ENCODE data around the gene HCN3. TPM values are rescaled to one million over a fixed set of nuclear protein-coding genes. Genes with fewer than 3 reads are reported as not detected.

Gene HCN3
- total and polyA plus RNA-seq, 2 of the 8 experiments (the other 6 are each of a cell fraction or from before 2014, with no cell fraction given), result 6.4 to 7.3 TPM

DNA sequence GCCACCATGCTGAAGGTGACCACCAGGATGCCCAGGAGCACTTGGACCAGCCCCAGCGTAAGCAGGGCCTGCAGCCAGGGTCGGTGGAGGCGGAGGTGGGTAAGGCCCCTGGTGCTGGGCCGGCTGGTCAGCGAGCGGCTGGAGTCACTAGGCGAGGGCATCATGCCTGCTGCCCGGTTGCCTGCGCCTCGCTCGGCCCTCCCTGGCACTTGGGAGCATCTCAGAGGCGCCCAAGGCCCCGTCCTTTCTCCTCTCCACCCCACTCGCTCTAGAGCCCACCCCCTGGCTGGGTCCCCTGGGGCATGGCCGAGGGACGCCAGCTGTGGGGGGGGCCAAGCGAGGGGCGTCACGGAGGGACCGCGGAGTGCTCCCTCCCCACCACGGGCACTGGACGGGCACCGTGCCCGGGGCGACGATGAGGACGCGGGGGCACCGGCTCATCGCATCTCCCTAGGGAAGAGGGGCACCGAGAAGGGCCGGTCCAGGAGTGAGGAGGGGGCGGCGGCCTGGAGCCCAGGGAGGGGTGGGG is 22.5 kb upstream of the HCN3 start:
- DNase-seq (ENCODE audit: low read depth in 1 of 2, low spot score in 2 of 2) (peak in 1 of 2 experiments; percentile 50), FAIRE-seq (no peak)
- peak overlapping the region in 2 of 4 experiments; percentile 14; a peak in 4 of 7 replicates for H3K9ac ChIP-seq (replicated peaks in 1 of 4; ENCODE audit: extremely low read depth in 1 of 4, low read depth in 3 of 4, low read length in 3 of 4)
- H3K27me3 ChIP-seq (replicated peaks in 1 of 4; ENCODE audit: control insufficient read depth in 3 of 4, extremely low read depth in 1 of 4, insufficient read depth in 3 of 4, low read length in 3 of 4), result no peaks in the 10 kb centered on the region
- peak overlapping the region; percentile 21 for H3K14ac ChIP-seq (ENCODE audit: insufficient read length)
- H4K20me1 ChIP-seq (replicated peaks in 1 of 2; ENCODE audit: control insufficient read depth in 1 of 2, insufficient read depth in 2 of 2, low read length in 2 of 2), result peaks cover 0 to 6% of the 10 kb centered on the region in 2 experiments
- TF ChIP-seq ASH2L (IDR thresholded peaks at IDR 0.05; ENCODE audit: low read length), result peak; percentile 6
- TF ChIP-seq, protein P1, sequence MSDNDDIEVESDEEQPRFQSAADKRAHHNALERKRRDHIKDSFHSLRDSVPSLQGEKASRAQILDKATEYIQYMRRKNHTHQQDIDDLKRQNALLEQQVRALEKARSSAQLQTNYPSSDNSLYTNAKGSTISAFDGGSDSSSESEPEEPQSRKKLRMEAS (IDR thresholded peaks at IDR 0.05), result 0 out of 2 replicates have a peak, but pooled peaks have one; percentile 16
- no peak for TF ChIP-seq NANOG (IDR thresholded peaks at IDR 0.05; ENCODE audit: insufficient read depth, low read depth, low read length, poor library complexity, severe bottlenecking)
- TF ChIP-seq SIN3A (conservative IDR thresholded peaks at IDR 0.05 in 1 of 2, IDR thresholded peaks at IDR 0.05 in 1 of 2; ENCODE audit: low read depth in 1 of 2, low read length in 2 of 2), result 0 out of 4 replicates have a peak, but pooled peaks of 1 of the 2 experiments have one; percentile 9
- TF ChIP-seq TAF7 (optimal IDR thresholded peaks at IDR 0.05; ENCODE audit: borderline replicate concordance, low read depth, low read length), result no peak
- peak overlapping the region; percentile 85; the same call in 1 of the 2 replicates for H2AK5ac ChIP-seq (ENCODE audit: low read depth, low read length)
- peaks cover 0 to 6% (median 2%) of the 10 kb centered on the region in 4 experiments; a peak in 2 of 8 replicates for H3K36me3 ChIP-seq (ENCODE audit: control insufficient read depth in 2 of 4, insufficient read depth in 4 of 4, low read length in 3 of 4)
- H4K8ac ChIP-seq (ENCODE audit: extremely low read depth, insufficient read depth, low read length), result peak overlapping the region; percentile 9; the same call in 1 of the 2 replicates
- POLR2A ChIA-PET (ENCODE audit: partially characterized antibody), result interaction anchor here (0.7 to 3.0 kb wide), 8 partner anchors 13 to 69 kb away, joined by 3 to 19 read pairs (median 7); partner anchors contain the start of genes CLK2, HCN3, MTX1 and THBS3
- peak overlapping the region; percentile 57 to 91 (median 76) for H3K4me3 ChIP-seq (ENCODE audit: extremely low read depth in 1 of 4, insufficient read depth in 2 of 4, low read depth in 3 of 4, low read length in 4 of 4)
- peak overlapping the region; percentile 60 for H3K18ac ChIP-seq (ENCODE audit: extremely low read depth, low read length)
- peak overlapping the region; percentile 81; the same call in 1 of the 2 replicates for H2BK15ac ChIP-seq (ENCODE audit: low read length)
- 0 out of 2 replicates have a peak overlapping the region, but pooled peaks have one; percentile 50 for H2BK12ac ChIP-seq (ENCODE audit: low read depth, low read length)
- CTCF ChIA-PET (ENCODE audit: partially characterized antibody), result interaction anchor here (0.6 to 15.2 kb wide), 5 partner anchors 18 to 1206 kb away, joined by 3 to 227 read pairs (median 3); partner anchors contain the start of genes CLK2 and RUSC1
- peak overlapping the region; percentile 66 for H3K4ac ChIP-seq (replicated peaks; ENCODE audit: insufficient read length, low read depth, low read length)
- H2BK20ac ChIP-seq (ENCODE audit: low read length), result no peak overlapping the region
- no peak overlapping the region for H4K5ac ChIP-seq (ENCODE audit: insufficient read length, low read depth, low read length)
- no peak overlapping the region for H3K23ac ChIP-seq (ENCODE audit: insufficient read length)
- peaks cover 0 to 26% (median 16%) of the 10 kb centered on the region in 4 experiments; a peak in 6 of 7 replicates for H3K4me1 ChIP-seq (replicated peaks in 1 of 4; ENCODE audit: control insufficient read depth in 3 of 4, insufficient read depth in 4 of 4, low read length in 3 of 4)
- H3K23me2 ChIP-seq (ENCODE audit: low read depth, low read length), result peaks cover 12% of the 10 kb centered on the region; the same call in 1 of the 2 replicates
- no peaks in the 10 kb centered on the region for H3K79me1 ChIP-seq (ENCODE audit: low read depth, low read length)
- H2AFZ ChIP-seq (ENCODE audit: low read length), result no peak overlapping the region
- no peak overlapping the region for H3K56ac ChIP-seq (replicated peaks; ENCODE audit: insufficient read length, low read depth, low read length)
- no peak overlapping the region for H2BK5ac ChIP-seq (ENCODE audit: low read depth, low read length)
- no peak overlapping the region for H4K91ac ChIP-seq (replicated peaks; ENCODE audit: insufficient read length, low read length)
- H3K9me3 ChIP-seq (ENCODE audit: insufficient read depth in 2 of 2, low read depth in 1 of 2, low read length in 1 of 2), result no peaks in the 10 kb centered on the region
- H3K27ac ChIP-seq (ENCODE audit: low read depth, low read length), result no peak overlapping the region
- 12% methylated on average over 30 of the region's 35 CpGs; no CpG with 5 or more reads in 1 of the 2 experiments for WGBS, 2 experiments (ENCODE audit: extremely low coverage in 1 of 2, insufficient coverage in 1 of 2, insufficient read length in 1 of 2, insufficient replicate concordance in 2 of 2, low coverage in 1 of 2, low lambda C conversion rate in 2 of 2, missing lambda C conversion rate in 1 of 2)
- H3K4me2 ChIP-seq (ENCODE audit: insufficient read depth in 1 of 2, low read depth in 2 of 2, low read length in 2 of 2), result peak overlapping the region; percentile 79 to 88
- 0 out of 4 replicates have a peak, but pooled peaks cover 0 to 3% of the 10 kb centered on the region in 2 experiments for H3K79me2 ChIP-seq (ENCODE audit: control insufficient read depth in 1 of 2, insufficient read depth in 2 of 2, low read length in 2 of 2)
- no peak overlapping the region for H2BK120ac ChIP-seq (replicated peaks; ENCODE audit: low read depth, low read length)

Measured in H1 (cell line).